HL-60/S4 treated with retinoic acid at 250 ng/mL for 4 days and 3 days (cell line): Measurements from ENCODE around the gene GLB1L3.

Experiments
- in situ Hi-C: fragments of 300-500 bp; cut with MboI; formaldehyde crosslinking; loops from 2 replicates; pipeline ENCODE4 v1.7.0; 2022; ENCODE audit warnings: low sequenced_read_pairs

Gene GLB1L3

GRCh38 chr11:134359646-134360045, 83.5 kb downstream of the GLB1L3 start:
- in situ Hi-C loops: no loop called here

- in situ Hi-C loops: no loop called here
Observed at GRCh38 chr11:134360050-134360835, 84.1 kb downstream of the GLB1L3 start.

- in situ Hi-C loops: no loop called here
Observed at GRCh38 chr11:134361661-134362060, 85.5 kb downstream of the GLB1L3 start.

DNA sequence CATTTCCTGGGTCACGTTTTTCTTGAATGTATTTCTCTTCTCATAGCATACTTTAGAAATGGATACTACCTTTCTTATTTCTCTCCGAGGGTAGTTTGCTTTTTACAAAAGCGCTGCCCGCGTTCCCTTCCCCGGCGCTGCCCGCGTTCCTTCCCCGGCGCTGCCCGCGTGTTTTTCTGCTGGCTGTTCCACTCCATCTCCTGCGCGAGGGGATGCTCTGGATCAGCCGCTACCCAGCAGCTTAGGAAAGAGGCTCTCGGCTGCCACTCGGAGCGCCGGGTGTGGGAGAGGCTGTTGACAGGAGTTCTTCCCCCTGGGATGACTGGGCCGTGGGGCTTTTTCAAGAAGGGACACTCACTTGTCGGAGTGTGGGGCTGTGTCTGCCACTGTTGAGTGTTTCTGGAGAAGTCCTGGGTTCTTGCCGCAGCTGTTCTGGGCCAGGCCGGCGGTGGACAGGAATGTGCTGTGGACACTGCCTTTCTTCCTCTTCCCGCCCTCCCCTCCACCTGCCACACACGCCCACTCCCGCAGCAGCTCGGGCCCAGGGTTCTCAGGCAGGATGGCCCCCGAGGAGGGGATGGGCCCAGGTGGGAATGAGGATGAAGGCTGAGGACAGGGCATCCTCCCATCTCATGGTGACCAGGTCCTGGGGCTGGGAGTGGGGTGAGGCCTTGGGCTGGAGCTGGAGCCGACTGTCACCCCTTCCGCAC, 86.2 kb downstream of the GLB1L3 start:
- in situ Hi-C loops: no loop called here

DNA sequence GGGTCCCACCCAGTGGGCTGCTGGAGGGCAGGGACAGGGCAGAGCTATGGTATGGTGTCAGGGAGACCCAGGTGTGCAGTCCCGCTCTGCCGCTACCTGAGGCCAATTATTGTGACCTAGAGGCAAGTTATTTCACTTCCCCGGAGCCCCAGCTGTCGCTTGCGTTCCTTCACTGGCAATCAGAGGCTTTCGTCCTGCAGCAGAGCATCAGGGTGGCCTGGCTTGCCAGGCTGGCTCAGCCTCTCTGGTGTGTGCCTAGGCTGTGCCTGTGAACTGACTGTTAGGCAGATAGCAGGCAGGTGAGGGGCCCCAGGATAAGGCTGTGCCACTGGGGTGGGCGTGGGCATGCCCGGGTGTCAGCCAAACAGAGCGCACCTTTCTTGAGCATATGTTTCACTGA, 87.0 kb downstream of the GLB1L3 start:
- in situ Hi-C loops: no loop called here

GRCh38 chr11:134363592-134363991, 87.4 kb downstream of the GLB1L3 start:
- in situ Hi-C loops: no loop called here

DNA sequence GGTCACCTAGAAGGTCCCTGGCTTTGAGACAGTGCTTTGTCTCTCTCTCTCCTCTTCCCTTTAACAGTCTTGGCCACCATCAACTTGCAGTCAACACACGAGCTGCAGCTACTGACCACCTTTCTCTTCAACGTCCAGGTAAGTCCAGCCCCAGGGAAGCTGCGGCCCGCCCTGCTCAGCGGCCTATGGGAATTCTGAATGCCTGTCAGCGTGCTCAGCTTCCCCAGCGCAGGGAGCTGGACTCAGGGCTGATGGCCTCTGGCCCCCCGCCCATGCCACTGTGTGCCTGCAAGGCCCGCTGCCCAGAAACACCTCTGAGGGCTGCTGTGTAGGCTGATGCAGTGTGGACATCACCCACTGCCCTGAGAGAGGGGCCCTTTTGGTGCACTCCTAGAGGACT, 88.1 kb downstream of the GLB1L3 start:
- in situ Hi-C loops: no loop called here

DNA sequence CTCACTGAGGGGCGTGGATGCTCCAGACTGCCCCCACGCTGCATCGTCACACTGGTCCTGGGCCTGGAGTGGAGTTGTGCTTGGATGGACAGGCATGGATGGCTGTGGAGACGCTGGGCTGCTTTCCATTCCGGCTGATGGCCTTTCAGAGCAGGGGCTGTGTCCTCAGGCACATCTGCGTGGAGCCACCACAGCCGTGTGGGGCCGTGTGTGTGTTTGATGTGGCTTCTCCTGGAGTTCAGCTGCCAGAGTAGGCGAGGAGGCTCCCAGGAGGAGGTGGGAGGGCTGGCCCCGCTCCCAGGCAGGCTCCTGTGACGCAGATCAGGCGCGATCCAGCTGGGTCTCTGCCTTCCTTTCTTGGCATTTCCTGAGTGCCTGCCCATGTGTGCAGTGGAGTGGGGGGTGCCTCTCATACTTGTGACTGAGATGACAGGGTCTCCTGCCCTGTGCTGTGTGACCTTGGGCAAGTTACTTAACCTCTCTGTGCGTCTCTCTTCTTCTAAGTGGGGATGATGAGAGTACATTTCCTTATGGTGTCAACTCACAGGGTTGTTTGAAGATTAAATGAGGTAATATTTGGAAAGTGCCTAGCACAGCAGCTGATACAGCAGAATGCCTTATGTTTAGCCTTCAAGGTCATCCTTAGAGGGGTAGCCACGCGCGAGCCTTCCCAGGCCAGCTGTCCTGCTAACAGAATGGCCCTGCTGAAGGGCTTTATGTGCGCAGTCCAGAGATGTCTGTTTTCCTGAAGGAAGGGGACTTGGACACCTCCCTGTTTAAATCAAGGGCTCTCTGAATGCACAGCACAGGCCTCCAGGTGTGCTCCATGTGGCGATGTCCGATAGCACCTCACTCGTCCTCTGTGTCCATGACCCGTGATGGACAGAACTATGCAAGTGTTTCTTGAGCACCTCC, 89.1 kb downstream of the GLB1L3 start:
- in situ Hi-C loops: no loop called here

DNA sequence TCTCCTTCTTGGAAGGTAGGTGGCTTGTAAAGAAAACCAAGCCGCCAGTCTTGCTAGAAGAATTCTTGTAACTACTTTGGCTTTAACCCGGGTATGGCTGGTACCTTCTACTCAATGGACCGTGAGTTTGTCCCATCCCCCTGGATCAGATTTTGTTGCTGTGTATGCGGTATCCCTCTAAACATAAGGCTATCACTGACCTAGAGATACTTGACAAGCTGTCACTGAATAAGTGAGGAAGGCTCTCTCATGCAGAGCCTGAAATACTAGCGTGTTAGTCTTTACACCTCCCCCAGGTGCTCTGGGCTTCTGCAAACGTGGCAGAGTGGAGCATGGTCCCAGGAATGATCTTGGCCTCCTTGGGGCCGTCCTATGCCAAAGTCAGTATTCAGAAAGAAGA, 90.1 kb downstream of the GLB1L3 start:
- in situ Hi-C loops: no loop called here

GRCh38 chr11:134367781-134368180, 91.6 kb downstream of the GLB1L3 start:
- in situ Hi-C loops: no loop called here
